ENCODE results near the gene ARHGEF9. TPM values are rescaled to one million over a fixed set of nuclear protein-coding genes. Genes with fewer than 3 reads are reported as not detected.
"Not testable (repeated sequence)": the region's sequence is repeated elsewhere in the genome, so short reads cannot be mapped to it uniquely, and the experiment has no call there.

The ARHGEF9 gene
- total RNA-seq, 1 donor from 2014 or later: 20.3 TPM

- no peak overlapping the region for H3K4me3 ChIP-seq
- TF ChIP-seq CTCF (IDR thresholded peaks at IDR 0.05): no peak
- no peaks in the 10 kb centered on the region for H3K9me3 ChIP-seq
- DNase-seq: no peak
- H3K4me1 ChIP-seq: no peaks in the 10 kb centered on the region
- no peaks in the 10 kb centered on the region for H3K27me3 ChIP-seq
- intact Hi-C loops (cut with DNase I): no loop called here
- no peak for ATAC-seq
- no peak overlapping the region for H3K27ac ChIP-seq
- H3K36me3 ChIP-seq: peaks cover 3% of the 10 kb centered on the region
Measured at GRCh38 chrX:63656871-63657580, 128.0 kb downstream of the ARHGEF9 start.

GRCh38 chrX:63652086-63652765 lies 132.8 kb downstream of the ARHGEF9 start:
- Histone ChIP-seq H3K27ac (no peak overlapping the region), H3K36me3 (peaks cover 3% of the 10 kb centered on the region), H3K27me3 (no peaks in the 10 kb centered on the region), H3K9me3 (no peaks in the 10 kb centered on the region), H3K4me3 (no peak overlapping the region), H3K4me1 (no peaks in the 10 kb centered on the region)
- intact Hi-C loops (cut with DNase I): no loop called here
- ATAC-seq: no peak
- TF ChIP-seq CTCF (IDR thresholded peaks at IDR 0.05): no peak
- DNase-seq: no peak

GRCh38 chrX:63645748-63646147 lies 139.3 kb downstream of the ARHGEF9 start:
- intact Hi-C loops (cut with DNase I); DNase-seq: not testable (repeated sequence)

GRCh38 chrX:63635750-63636149 lies 149.3 kb downstream of the ARHGEF9 start:
- H3K36me3 ChIP-seq: no peaks in the 10 kb centered on the region
- no peak overlapping the region for H3K4me3 ChIP-seq
- no peaks in the 10 kb centered on the region for H3K4me1 ChIP-seq
- ATAC-seq: no peak
- no peaks in the 10 kb centered on the region for H3K27me3 ChIP-seq
- no peak for TF ChIP-seq CTCF (IDR thresholded peaks at IDR 0.05)
- intact Hi-C loops (cut with DNase I): no loop called here
- no peak for DNase-seq
- no peaks in the 10 kb centered on the region for H3K9me3 ChIP-seq
- H3K27ac ChIP-seq: no peak overlapping the region

More at GRCh38 chrX:63645748-63646147, 139.3 kb downstream of the ARHGEF9 start:
- H3K4me1 ChIP-seq, H3K36me3 ChIP-seq, H3K9me3 ChIP-seq, H3K4me3 ChIP-seq, H3K27ac ChIP-seq, ATAC-seq, H3K27me3 ChIP-seq: not testable (repeated sequence)

- no peak for DNase-seq
- H3K27me3 ChIP-seq: no peaks in the 10 kb centered on the region
- no peak for TF ChIP-seq CTCF (IDR thresholded peaks at IDR 0.05)
- no peak for ATAC-seq
- H3K36me3 ChIP-seq: no peaks in the 10 kb centered on the region
- H3K27ac ChIP-seq: no peak overlapping the region
- H3K4me1 ChIP-seq: no peaks in the 10 kb centered on the region
- no peak overlapping the region for H3K4me3 ChIP-seq
- intact Hi-C loops (cut with DNase I): no loop called here
- H3K9me3 ChIP-seq: no peaks in the 10 kb centered on the region
Measured at GRCh38 chrX:63613531-63614028, 171.4 kb downstream of the ARHGEF9 start.

- no peak overlapping the region for H3K4me3 ChIP-seq
- TF ChIP-seq CTCF (IDR thresholded peaks at IDR 0.05): no peak
- intact Hi-C loops (cut with DNase I): no loop called here
- H3K9me3 ChIP-seq: no peaks in the 10 kb centered on the region
- H3K4me1 ChIP-seq: no peaks in the 10 kb centered on the region
- H3K36me3 ChIP-seq: no peaks in the 10 kb centered on the region
- ATAC-seq: no peak
- DNase-seq: no peak
- H3K27ac ChIP-seq: no peak overlapping the region
- no peaks in the 10 kb centered on the region for H3K27me3 ChIP-seq
Measured at GRCh38 chrX:63585936-63586335, 199.1 kb downstream of the ARHGEF9 start.

All from upper lobe of right lung (tissue), 1 donor.